NCI-H1048 (cell line): Measurements from ENCODE around the gene ZNF658.
"Not testable (repeated sequence)": the region's sequence is repeated elsewhere in the genome, so short reads cannot be mapped to it uniquely, and the experiment has no call there.

Experiments
- DNase-seq: peaks from one replicate; lab custom pipeline; 2025; lab: John Stamatoyannopoulos, UW

ZNF658 gene

GRCh38 chr9:66900490-66901131 lies at the start of gene ZNF658:
Gene ZNF658 (plus strand): TSS chr9:66900725. CDS start chr9:66903562, 2,837 bp downstream.
- DNase-seq = not testable (repeated sequence)

GRCh38 chr9:66861732-66862131 lies 38.8 kb upstream of the ZNF658 start:
- not testable (repeated sequence) for DNase-seq

- not testable (repeated sequence) for DNase-seq
Measured at GRCh38 chr9:66868660-66869059, 31.9 kb upstream of the ZNF658 start.

- not testable (repeated sequence) for DNase-seq
Measured at GRCh38 chr9:66880605-66881004, 19.9 kb upstream of the ZNF658 start.

GRCh38 chr9:66881847-66882246 lies 18.7 kb upstream of the ZNF658 start:
- DNase-seq = not testable (repeated sequence)

- DNase-seq = not testable (repeated sequence)
Measured at GRCh38 chr9:66890334-66890733, 10.2 kb upstream of the ZNF658 start.

DNA sequence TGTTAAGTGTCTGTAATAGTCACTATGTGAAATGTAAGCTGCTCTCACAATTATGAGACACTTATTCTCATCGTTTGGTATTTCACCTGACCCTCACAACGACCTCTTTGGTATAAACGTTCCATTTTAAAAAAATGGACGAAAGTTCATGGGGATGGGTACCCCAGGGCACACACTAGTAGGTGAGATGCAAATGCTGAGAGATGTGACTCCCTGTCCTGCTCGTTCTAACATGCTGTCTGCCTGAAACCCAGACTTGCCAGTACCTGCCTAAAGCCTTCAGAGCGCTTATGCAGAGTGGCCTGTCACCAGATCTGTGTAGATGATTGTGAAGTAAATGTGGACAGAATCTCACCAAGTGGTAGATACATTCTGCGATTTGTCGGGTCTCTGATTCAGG lies 616 bp downstream of the ZNF658 start:
- not testable (repeated sequence) for DNase-seq

DNA sequence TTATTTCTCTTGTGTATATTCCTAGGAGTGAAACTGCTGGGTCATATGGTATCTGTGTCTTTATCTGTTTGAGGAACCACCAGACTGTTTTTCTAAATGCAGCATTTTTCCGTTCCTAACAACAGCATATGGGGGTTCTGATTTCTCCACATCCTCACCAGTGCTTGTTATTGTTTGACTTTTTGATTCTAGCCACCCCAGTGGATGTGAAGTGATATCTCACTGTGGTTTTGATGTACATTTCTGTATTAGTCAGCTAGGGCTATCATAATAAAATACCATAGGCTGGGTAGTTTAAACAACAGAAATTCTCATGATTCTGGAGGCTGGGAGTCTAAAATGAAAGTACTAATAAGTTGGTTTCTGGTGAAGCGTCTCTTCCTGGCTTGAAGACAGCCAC lies 9.0 kb downstream of the ZNF658 start:
- DNase-seq = not testable (repeated sequence)

DNA sequence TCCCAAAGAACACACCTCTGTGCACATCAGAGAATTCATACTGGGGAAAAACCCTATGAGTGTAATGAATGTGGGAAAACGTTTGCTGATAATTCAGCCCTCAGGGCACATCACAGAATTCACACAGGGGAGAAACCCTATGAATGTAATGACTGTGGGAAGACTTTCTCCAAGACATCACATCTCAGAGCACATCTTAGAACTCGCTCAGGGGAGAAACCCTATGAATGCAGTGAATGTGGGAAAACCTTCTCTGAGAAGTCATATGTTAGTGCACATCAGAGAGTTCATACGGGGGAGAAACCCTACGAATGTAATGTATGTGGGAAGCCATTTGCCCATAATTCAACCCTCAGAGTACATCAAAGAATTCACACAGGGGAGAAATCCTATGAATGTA lies 19.5 kb downstream of the ZNF658 start:
- DNase-seq = not testable (repeated sequence)

DNA sequence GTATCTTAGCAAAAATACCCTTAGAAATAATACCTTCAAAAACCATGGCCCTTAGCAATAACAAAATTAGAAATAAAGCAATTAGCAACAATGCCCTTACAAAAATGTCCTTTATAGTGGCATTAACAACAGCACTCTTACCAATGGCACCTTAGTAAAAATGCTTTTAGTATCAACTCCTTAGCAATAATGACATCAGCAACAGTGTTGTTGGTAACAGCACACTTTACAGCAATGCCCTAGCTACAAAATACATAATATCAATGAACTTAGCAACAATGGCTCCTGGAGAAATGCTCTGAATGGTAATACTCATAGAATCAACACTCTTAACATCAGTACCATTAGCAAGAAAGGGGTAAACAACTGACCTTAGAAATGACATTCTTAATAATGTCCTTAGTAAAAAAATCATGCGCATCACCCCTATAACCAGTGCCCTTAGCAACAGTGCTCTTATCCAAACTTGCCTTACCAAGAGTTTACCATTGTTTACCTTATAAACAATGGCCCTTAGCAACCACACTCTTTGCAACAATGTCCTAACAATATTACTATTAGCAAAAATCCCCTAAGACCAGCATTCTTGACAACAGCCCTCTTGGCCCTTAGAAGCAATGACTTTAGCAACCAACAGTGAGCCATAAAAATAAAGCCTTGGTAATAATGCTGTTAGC lies 35.8 kb downstream of the ZNF658 start:
- not testable (repeated sequence) for DNase-seq

GRCh38 chr9:66937662-66938061 lies 37.1 kb downstream of the ZNF658 start:
- not testable (repeated sequence) for DNase-seq

DNA sequence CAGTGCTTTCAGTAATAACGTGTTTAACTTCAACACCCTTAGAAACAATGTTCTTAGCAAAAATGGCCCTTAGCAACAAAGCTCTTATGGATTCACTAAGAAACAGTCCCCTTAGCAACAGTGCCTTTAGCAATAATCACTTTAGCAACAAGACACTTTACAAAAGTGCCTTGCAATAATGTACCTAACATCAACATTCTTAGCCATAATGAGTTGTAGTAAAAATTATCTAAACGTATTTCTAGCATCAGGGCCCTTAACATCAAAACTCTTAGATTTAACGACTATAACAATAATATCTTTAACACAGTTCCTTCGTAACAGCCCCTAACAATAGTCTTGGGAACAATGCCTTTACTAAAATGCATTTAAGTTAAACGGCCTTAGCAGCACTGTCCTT lies 37.8 kb downstream of the ZNF658 start:
- DNase-seq = not testable (repeated sequence)

GRCh38 chr9:66939878-66940830 lies 39.6 kb downstream of the ZNF658 start:
- not testable (repeated sequence) for DNase-seq

- DNase-seq = not testable (repeated sequence)
Measured at GRCh38 chr9:66942400-66943155, 42.1 kb downstream of the ZNF658 start.

- not testable (repeated sequence) for DNase-seq
Measured at GRCh38 chr9:66952576-66952975, 52.1 kb downstream of the ZNF658 start.
